CMK (cell line): Measurements from ENCODE around the gene SHC1.

ENCODE experiments used
- DNase-seq: peaks from one replicate; pipeline ENCODE4 v3.0.0-alpha.2; 2010; ENCODE audit warnings: low read depth

The SHC1 gene

DNA sequence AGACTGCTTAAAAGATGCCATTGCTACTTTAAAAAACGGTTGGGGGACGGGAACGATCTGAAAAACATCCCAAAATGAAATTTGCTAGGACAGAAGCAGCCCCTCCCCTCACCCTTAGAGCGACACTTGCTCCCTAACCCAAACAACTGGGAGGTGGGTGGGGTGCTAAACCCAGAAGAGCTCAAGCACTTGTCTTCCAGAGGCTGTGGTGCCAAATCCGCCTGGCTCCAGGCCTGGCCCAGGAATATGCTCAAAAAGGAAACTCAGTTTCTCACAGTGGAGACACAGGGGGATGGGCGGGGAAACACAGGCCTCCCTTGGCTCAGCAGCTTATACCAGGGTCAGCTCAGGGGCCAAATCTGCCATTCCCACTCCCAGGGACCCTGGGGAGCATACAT is 14.0 kb downstream of the SHC1 start:
- DNase-seq: no peak

DNA sequence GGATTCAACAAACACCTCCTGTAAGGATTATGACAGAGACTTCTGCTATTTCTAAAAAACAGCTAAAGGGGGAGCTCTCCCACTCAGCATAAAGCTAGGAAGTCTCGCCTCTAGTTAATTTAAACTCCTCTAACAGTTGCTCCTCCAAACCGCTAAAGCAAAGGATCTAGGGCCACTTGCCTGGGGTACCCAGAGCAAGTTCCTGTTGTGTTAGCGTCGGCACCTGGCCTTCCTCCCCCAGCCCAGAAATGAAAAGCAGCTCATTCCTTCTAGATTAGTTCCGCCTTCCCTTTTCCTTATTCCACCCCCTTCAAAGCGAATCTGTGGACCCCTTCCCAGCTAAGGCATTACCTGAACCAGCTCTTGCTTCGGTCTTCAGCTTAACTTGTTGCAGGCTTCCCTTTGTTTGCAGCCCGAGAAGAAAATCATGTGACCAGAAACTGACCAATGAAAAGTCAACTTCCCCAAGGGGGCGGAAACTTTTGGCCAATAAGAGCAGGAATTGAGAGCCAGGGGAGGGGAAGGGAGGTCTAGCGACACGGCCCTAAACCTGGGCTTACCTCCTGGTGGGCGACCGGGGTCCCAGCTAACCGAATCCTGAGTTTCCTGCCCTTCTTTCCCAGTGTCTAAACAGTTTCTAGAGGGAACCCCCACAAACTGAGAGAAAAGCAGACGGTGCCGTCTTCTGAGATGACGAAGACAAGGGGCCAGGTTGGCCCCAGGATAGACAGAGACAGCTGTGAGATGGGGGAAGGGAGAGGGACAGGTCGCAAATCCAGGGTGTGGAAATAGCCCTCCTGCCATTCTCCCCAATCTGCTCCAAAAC is 14.6 kb downstream of the SHC1 start, which contains the start of gene PBXIP1:
Gene PBXIP1, minus strand, starts transcription at position 382 of the 826 bp plus-strand sequence. CDS start 2,378 bp downstream, outside the sequence.
- DNase-seq: no peak

DNA sequence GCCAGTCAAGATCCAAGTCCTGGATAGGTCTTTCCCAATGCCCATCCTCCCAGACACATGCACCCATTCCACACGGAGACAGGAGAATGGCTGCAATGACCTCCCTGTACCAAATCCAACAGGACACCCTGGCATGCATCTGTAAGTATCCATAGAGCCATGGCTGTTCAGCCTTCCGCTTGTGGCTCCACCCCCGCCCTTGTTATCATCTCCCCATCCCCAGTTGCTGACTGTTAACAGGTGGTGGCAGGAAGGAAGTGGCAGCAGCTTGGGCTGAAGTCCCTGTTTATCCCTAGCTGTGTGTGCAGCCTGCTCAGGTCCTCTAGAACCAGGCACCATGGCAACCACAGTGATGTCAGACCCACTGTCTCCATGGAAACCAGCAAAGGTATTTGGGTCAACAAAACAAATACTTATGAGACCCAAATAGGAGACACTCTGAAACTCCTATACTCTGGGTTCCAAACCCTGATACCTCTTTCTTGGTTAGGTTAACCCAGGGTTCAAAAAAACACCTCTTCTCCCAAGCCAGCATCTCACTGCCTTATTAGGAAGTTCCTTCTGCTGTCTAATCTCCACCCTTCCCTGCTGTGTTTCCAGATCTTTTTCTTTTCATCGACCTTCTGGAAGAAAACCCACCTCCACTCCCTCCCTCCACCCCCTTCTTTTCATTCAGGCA is 15.4 kb downstream of the SHC1 start:
- no peak for DNase-seq

- no peak for DNase-seq
These were observed 16.0 kb downstream of the SHC1 start for GRCh38 chr1:154954541-154954940.

- no peak for DNase-seq
These were observed 16.9 kb downstream of the SHC1 start for GRCh38 chr1:154953611-154954038.

DNA sequence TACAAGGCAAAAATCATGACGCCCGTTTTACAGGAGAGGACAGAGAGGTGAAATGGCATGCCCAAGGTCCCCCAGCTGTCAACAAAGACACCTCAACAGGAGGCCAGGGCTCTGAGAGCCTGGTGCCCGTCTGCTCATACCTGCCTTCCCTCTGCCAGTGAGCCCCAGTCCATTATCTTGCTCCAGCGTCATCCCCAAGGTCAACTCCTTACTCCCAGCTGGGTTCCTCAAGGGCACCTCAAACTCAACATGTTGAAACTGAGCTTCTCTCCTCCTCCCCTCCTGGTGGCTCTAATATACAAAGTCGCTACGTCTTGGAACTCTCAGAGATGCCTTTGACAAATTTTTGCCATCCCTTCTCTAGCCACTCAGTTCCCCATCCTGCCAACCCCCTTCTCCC is 17.9 kb downstream of the SHC1 start:
- no peak for DNase-seq

GRCh38 chr1:154951901-154952657 is 18.5 kb downstream of the SHC1 start:
- no peak for DNase-seq

- no peak for DNase-seq
These were observed 22.5 kb downstream of the SHC1 start for GRCh38 chr1:154948079-154948478.

- no peak for DNase-seq
These were observed 24.3 kb downstream of the SHC1 start for GRCh38 chr1:154945962-154946850.

DNA sequence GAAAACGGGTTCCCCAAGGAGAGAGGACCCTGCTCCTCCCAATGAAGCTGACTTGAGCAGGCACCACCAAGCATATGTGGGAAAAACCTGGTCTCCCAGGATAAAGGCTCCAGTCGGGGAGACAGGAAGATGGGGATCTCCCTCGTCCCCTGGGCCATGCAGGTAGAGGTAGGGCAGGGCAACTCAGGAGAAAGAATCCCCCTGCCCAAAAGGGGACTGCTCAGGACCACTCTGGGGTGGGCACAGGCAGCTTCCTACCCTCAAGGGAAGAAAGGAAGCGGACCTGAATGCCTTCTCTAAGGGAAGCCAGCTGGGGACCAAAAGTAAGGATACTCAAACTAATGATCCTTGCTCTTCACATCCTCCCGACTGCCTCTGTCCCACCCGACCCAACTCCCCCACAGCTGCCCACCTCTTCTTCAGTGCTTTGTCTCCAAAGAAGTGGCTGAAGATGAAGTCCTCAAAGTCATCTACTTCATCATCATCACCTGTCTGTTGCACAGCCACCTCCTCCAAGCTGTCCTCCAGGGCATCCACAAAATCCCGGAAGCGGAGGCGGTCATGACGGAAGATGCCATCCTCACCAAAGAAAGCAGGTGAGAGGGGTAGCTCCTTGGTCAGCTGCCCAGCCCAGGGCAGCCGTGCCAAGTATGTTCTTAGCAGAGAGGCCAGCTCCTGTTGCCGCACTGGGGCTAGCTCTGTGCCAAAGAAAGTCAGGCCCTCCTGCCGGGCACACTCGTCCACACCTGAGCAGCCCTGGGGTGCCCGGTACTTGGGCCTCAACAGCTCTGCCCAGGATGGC is 25.2 kb downstream of the SHC1 start:
- DNase-seq: no peak

- DNase-seq: no peak
These were observed 26.0 kb downstream of the SHC1 start for GRCh38 chr1:154944401-154945159.

GRCh38 chr1:154943649-154944400 is 26.7 kb downstream of the SHC1 start:
- no peak for DNase-seq

DNA sequence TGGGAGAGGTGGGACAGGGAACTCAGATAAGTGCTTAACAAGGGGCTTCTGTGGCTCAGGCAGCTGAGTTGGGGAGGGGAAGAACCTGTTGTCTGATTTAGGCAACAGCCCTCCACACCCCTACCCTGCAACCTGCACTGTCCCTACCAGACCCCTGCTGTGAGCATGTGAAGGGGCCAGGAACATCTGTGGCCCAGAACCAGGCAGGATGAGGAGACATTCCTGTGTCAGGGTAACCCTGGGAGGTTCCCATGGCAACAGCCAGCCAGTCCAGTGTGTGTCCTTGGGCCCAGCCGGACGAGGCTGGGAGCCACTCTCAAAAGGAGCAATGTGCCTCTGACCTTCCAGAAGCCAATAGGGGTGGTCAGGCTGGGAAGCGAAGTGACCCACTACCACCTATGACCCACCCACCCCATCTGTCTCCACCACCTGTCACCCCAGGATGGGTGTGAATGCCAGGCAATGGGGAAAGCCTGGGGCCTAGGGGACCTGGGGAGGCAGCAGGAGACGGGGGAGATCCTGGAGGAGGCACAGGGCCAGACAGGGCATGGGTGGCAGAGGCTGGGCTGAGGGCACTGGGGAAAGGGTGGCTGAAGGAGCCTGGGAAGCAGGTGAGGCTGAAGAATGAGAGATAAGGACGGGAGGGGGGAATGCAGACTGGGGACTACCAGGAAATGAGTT is 29.1 kb downstream of the SHC1 start:
- no peak for DNase-seq

- DNase-seq: no peak
These were observed 29.8 kb downstream of the SHC1 start for GRCh38 chr1:154940651-154941194.

GRCh38 chr1:154940213-154940560 is 30.4 kb downstream of the SHC1 start:
- no peak for DNase-seq

DNA sequence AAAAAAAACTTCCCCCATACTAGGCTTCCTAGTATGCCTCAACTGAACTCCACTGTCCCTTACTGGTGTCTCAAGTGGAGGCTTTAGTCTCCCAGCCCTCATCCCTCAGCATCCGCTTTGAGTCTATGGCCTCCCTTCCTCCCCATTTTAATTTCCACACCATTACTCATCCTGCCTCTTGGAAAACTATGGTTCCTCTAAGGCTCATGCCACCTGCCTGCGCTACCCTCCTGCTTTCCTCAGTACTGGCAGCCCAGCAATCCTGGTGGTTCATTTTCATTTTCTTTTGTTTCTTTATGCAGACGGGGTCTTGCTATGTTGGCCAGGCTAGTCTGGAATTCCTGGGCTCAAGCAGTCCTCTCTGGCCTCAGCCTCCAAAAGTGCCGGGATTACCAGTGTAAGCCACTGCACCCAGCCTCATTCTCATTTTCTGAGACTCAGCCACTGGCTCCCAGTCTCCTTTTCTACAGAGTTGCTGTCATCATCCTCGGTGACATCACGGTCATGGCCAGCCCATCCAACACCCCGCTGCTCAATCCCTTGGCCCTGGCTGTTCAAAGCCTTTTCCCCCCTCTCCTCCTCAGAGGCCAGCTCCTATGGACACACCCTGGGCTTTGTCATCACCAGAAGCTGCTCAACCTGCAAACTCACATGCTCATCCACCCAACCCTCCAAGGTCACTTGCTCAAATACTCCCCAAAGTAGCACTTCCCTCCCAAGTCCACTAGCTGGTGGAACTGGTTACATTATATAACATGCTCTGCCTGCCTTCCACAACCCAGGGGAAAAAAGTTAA is 31.7 kb downstream of the SHC1 start:
- DNase-seq: no peak

GRCh38 chr1:154937988-154938386 is 32.6 kb downstream of the SHC1 start:
- DNase-seq: no peak
